Liver (tissue), 3 donors: ENCODE data around the gene NKD1.

Experiments
- EGR1 ChIP-seq, 2 donors: IDR thresholded peaks; 2 replicates each; pipeline ENCODE4 v1.6.1; 2016 to 2018; ENCODE audit warnings: antibody characterized with exemption in 2 of 2, low read depth in 2 of 2
- TAF1 ChIP-seq: conservative IDR thresholded peaks from 2 replicates; pipeline ENCODE4 v1.6.1; 2016; ENCODE audit warnings: antibody characterized with exemption, mild to moderate bottlenecking
- TF ChIP-seq, protein P1 (sequence below): fragments of 150-350 bp; IDR thresholded peaks from 2 replicates; pipeline ENCODE4 v1.5.1; 2017; ENCODE audit warnings: improper control_type of control experiment, low read depth, low read length; ENCODE audit not compliant: missing input control
- donor health status: healthy.
- donor health status: healthy.

DNA sequence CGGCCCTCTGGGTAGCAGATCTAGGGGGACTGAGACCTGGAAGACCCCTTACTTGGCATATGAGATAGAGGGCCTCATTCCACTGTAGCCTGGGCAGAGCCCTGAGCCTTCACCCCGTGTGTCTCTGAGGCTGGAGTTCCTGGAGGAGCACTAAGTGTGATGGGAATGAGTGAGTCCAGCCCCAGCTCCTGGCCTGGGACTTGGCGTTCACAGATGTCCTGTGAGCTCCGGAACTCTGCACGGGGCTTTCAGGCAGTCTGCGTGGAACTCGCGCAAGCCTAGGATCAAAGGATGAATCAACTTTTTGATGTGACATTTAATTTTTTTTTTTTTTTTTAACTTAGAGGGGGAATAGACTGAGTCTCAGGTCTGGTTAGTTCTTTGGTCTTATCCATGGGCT, 1.8 kb downstream of the NKD1 start:
- TF ChIP-seq, protein P1, sequence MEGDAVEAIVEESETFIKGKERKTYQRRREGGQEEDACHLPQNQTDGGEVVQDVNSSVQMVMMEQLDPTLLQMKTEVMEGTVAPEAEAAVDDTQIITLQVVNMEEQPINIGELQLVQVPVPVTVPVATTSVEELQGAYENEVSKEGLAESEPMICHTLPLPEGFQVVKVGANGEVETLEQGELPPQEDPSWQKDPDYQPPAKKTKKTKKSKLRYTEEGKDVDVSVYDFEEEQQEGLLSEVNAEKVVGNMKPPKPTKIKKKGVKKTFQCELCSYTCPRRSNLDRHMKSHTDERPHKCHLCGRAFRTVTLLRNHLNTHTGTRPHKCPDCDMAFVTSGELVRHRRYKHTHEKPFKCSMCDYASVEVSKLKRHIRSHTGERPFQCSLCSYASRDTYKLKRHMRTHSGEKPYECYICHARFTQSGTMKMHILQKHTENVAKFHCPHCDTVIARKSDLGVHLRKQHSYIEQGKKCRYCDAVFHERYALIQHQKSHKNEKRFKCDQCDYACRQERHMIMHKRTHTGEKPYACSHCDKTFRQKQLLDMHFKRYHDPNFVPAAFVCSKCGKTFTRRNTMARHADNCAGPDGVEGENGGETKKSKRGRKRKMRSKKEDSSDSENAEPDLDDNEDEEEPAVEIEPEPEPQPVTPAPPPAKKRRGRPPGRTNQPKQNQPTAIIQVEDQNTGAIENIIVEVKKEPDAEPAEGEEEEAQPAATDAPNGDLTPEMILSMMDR, result no peak
- TF ChIP-seq EGR1 (IDR thresholded peaks at IDR 0.05; ENCODE audit: low read depth in 2 of 2), result no peak
- no peak for TF ChIP-seq TAF1
